BLaER1 (cell line): Measurements from ENCODE around the gene OR4K13.

Experiments used
- H3K27ac ChIP-seq: shearing (Covaris generic); formaldehyde crosslinking; 2 replicates; pipeline ENCODE4 v1.8.1; 2022
- H3K27me3 ChIP-seq: shearing (Covaris generic); formaldehyde crosslinking; 2 replicates; pipeline ENCODE4 v1.8.1; 2022
- H3K36me3 ChIP-seq: shearing (Covaris generic); formaldehyde crosslinking; 2 replicates; pipeline ENCODE4 v1.8.1; 2022
- H3K4me1 ChIP-seq: shearing (Covaris generic); formaldehyde crosslinking; 2 replicates; pipeline ENCODE4 v1.8.1; 2022
- H3K4me2 ChIP-seq: shearing (Covaris generic); formaldehyde crosslinking; 2 replicates; pipeline ENCODE4 v1.8.1; 2022
- H3K4me3 ChIP-seq: shearing (Covaris generic); formaldehyde crosslinking; 2 replicates; pipeline ENCODE4 v1.8.1; 2022
- H3K9ac ChIP-seq: shearing (Covaris generic); formaldehyde crosslinking; 2 replicates; pipeline ENCODE4 v1.8.1; 2022
- H3K9me3 ChIP-seq: shearing (Covaris generic); formaldehyde crosslinking; 2 replicates; pipeline ENCODE4 v1.8.1; 2022
- H4K20me1 ChIP-seq: shearing (Covaris generic); formaldehyde crosslinking; 2 replicates; pipeline ENCODE4 v1.8.1; 2022
- Cebpa-rat ChIP-seq: shearing (Covaris generic); IDR thresholded peaks from 2 replicates; pipeline ENCODE4 v1.8.1; 2022

The OR4K13 gene

GRCh38 chr14:19993438-19993837 is 42.4 kb downstream of the OR4K13 start:
- no peak for TF ChIP-seq Cebpa-rat
- no peak overlapping the region for H3K4me2 ChIP-seq
- H3K4me3 ChIP-seq, result no peak overlapping the region
- H3K9me3 ChIP-seq, result no peaks in the 10 kb centered on the region; the same call in 1 of the 2 replicates
- no peaks in the 10 kb centered on the region for H3K4me1 ChIP-seq
- H3K36me3 ChIP-seq, result no peaks in the 10 kb centered on the region
- no peaks in the 10 kb centered on the region for H4K20me1 ChIP-seq
- no peaks in the 10 kb centered on the region for H3K27me3 ChIP-seq
- no peak overlapping the region for H3K9ac ChIP-seq
- no peak overlapping the region for H3K27ac ChIP-seq
